Hematopoietic multipotent progenitor cell treated with erythropoietin and hydrocortisone succinate and interleukin-3 and kit ligand, for 15 days (in vitro differentiated cells): ENCODE results near the gene ISG20.
A peak's percentile ranks its signal among the peaks of the same experiment; 100 is the strongest.
"Not testable (repeated sequence)": the region's sequence is repeated elsewhere in the genome, so short reads cannot be mapped to it uniquely, and the experiment has no call there.

ENCODE experiments used
- DNase-seq: peaks from one replicate; pipeline ENCODE4 v3.0.0-alpha.2; 2015; ENCODE audit warnings: low spot score

ISG20 gene

GRCh38 chr15:88618686-88619085, 20.1 kb upstream of the ISG20 start:
- DNase-seq: no peak

GRCh38 chr15:88619796-88620195, 19.0 kb upstream of the ISG20 start:
- no peak for DNase-seq

- peak; percentile 96 for DNase-seq
These were observed 17.6 kb upstream of the ISG20 start, which contains the start of gene AEN for GRCh38 chr15:88620995-88621772. AEN (plus strand) TSS chr15:88621340; CDS start chr15:88626210, 4,870 bp downstream.

- peak; percentile 80 for DNase-seq
These were observed 16.8 kb upstream of the ISG20 start for GRCh38 chr15:88621789-88622604.

DNA sequence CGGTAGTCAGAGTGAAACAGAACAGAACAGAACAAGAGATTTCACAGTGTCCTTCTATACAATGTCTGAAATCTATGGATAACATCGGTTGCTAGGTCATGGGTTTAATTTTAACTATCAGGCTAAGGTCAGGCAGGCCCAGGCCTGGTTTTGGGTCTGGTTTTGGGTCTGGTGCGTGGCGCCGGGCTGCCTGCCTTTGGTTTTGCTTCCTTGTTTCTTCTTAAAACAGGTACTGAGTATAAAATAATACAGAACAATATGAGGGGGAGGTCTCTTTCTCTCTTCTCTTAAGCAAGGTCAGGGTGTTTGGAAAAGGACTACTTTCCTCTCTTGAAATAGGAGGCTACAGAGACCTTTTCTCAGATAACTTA, 16.2 kb upstream of the ISG20 start:
- no peak for DNase-seq

- peak; percentile 50 for DNase-seq
These were observed 15.8 kb upstream of the ISG20 start for GRCh38 chr15:88623061-88623460.

- no peak for DNase-seq
These were observed 15.2 kb upstream of the ISG20 start for GRCh38 chr15:88623632-88624031.

DNA sequence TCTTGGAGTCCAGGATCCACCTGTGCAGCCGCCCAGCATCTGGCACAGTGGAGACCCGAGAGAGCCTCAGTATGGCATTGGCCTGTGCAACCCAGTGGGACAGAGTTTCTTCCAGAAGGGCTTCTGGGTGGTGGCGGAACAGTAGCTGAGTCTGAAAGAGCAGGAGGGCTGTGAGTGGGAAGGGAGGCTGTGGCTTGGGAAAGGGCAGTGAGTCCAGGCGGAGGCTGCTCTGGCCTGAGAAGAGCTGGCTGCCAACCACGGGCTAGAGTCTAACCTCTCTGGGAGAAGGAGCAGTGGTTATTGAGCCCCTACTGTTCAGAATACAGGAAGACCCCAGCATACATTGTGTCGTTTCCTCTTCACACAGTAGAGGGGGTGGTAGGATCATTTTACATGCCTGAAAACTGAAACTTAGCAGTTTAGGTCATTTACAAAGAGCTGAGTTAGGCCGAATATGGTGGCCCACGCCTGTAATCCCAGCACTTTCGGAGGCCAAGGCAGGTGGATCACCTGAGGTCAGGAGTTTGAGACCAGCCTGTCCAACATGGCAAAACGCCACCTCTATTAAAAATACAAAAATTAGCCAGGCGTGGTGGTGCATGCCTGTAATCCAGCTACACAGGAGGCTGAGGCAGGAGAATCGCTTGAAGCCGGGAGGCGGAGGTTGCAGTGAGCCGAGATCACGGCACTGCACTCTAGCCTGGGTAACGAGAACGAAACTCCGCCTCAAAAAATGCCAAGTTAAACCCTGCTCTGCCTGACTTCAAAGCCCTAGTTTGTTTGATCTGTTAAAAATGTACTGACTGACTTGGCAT, 14.5 kb upstream of the ISG20 start:
- DNase-seq: peak; percentile 76

- no peak for DNase-seq
These were observed 13.8 kb upstream of the ISG20 start for GRCh38 chr15:88624971-88625490.

GRCh38 chr15:88625943-88626741, 12.7 kb upstream of the ISG20 start:
- no peak for DNase-seq

GRCh38 chr15:88627463-88627862, 11.4 kb upstream of the ISG20 start:
- peak; percentile 70 for DNase-seq

GRCh38 chr15:88628018-88628654, 10.7 kb upstream of the ISG20 start:
- DNase-seq: peak; percentile 92

- no peak for DNase-seq
These were observed 9.7 kb upstream of the ISG20 start for GRCh38 chr15:88629071-88629470.

DNA sequence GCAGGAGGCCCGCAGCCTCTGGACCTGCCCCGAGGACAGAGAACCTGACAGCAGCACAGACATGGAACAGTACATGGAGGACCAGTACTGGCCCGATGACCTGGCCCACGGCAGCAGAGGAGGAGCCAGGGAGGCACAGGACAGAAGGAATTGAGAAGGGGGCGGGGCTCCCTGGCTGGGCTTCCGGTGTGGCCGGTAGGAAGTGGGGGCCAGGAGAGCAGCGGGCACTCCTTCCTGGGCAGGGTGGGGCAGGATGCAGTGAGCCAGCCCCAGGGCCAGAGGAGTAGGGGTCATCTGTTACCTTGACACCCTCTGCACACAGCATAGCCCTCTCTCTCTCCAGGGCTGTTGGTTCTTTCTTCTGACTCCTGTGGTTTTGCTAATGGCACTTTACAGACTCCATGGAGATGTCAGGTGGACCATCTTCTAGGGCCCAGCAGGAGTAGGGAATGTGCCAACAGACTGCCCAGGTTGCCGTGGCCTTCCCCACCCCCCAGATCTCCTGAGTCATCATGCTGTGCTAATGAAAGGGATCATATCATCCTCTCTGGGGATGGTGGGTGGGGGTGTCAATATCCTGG, 8.6 kb upstream of the ISG20 start:
- DNase-seq: peak; percentile 57

GRCh38 chr15:88630798-88631463, 7.9 kb upstream of the ISG20 start:
- DNase-seq: no peak

DNA sequence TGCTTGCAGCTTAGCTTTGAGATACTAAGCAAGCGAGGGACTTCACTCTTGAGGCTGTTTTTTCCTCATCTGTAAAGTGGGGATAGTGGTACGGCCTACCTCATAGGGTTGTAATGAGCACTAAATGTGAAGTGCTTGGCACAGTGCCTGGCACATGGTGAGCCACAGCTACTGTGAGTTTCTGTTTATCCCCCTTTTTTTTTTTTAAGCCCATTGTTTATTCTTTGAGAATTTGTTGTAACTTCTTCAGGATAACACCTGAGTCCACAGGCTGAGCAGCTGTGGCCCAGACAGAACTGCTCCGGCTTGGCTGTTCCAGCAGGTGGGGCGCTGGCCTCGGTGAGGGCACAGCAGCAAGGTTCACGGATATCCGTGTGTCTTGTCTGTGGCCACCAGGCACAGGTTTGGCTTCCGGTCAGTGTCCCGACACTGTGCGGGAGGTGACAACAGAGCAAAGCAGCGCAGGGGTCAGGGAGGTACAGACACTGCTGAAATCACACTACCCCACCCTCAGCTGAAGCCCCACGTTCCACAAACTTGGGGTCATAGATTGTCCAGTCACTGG, 7.3 kb upstream of the ISG20 start:
- DNase-seq: no peak

- DNase-seq: not testable (repeated sequence)
These were observed 6.0 kb upstream of the ISG20 start for GRCh38 chr15:88632797-88633196.

- DNase-seq: no peak
These were observed 4.4 kb upstream of the ISG20 start for GRCh38 chr15:88634449-88634848.

- DNase-seq: no peak
These were observed 3.5 kb upstream of the ISG20 start for GRCh38 chr15:88635318-88635717.

GRCh38 chr15:88636050-88636449, 2.8 kb upstream of the ISG20 start:
- no peak for DNase-seq
